ENCODE results near the gene AIFM1. TPM values are rescaled to one million over a fixed set of nuclear protein-coding genes. Genes with fewer than 3 reads are reported as not detected.

The AIFM1 gene
- total and polyA plus RNA-seq, 4 donors = 33.1 to 79.0 (median 66.4) TPM

GRCh38 chrX:130083107-130083490 is 82.5 kb downstream of the AIFM1 start:
- TF ChIP-seq FOXA1 (IDR thresholded peaks at IDR 0.05) (no peak), MAX (IDR thresholded peaks at IDR 0.05) (no peak), REST (IDR thresholded peaks at IDR 0.05) (no peak), HNF4A (conservative IDR thresholded peaks at IDR 0.05) (no peak), CTCF (IDR thresholded peaks at IDR 0.05; ENCODE audit: low read depth, low read length, missing input control) (no peak), SP1 (IDR thresholded peaks at IDR 0.05) (no peak), YY1 (IDR thresholded peaks at IDR 0.05) (no peak), RAD21 (IDR thresholded peaks at IDR 0.05) (no peak), NR2F2 (IDR thresholded peaks at IDR 0.05) (no peak), HNF4G (IDR thresholded peaks at IDR 0.05) (no peak)
- H3K9ac ChIP-seq (ENCODE audit: low read depth in 1 of 2, low read length in 2 of 2) = no peak overlapping the region
- DNase-seq (ENCODE audit: low spot score) = no peak
- no peak overlapping the region for H3K27ac ChIP-seq (ENCODE audit: low read depth in 1 of 2, low read length in 2 of 2)
- no peaks in the 10 kb centered on the region for H3K9me3 ChIP-seq (ENCODE audit: control insufficient read depth in 4 of 4, low read length in 3 of 4)
- H3K4me3 ChIP-seq (ENCODE audit: low read depth in 1 of 3, low read length in 3 of 3) = no peak overlapping the region
- H3K27me3 ChIP-seq (ENCODE audit: control insufficient read depth in 4 of 4, insufficient read depth in 4 of 4, low read length in 3 of 4) = peaks cover 0 to 5% (median 0%) of the 10 kb centered on the region in 4 donors
- H3K4me1 ChIP-seq (ENCODE audit: control insufficient read depth in 4 of 4, insufficient read depth in 4 of 4, low read length in 3 of 4) = peaks cover 0 to 6% (median 0%) of the 10 kb centered on the region in 4 donors
- 48% methylated on average over 7 of the region's 7 CpGs for WGBS
- H3K36me3 ChIP-seq (ENCODE audit: control insufficient read depth in 4 of 4, insufficient read depth in 3 of 4, low read depth in 1 of 4, low read length in 3 of 4) = no peaks in the 10 kb centered on the region

GRCh38 chrX:130082244-130083106 is 83.2 kb downstream of the AIFM1 start:
- peaks cover 0 to 5% (median 0%) of the 10 kb centered on the region in 4 donors for H3K27me3 ChIP-seq (ENCODE audit: control insufficient read depth in 4 of 4, insufficient read depth in 4 of 4, low read length in 3 of 4)
- no peak overlapping the region for H3K9ac ChIP-seq (ENCODE audit: low read depth in 1 of 2, low read length in 2 of 2)
- no peaks in the 10 kb centered on the region for H3K36me3 ChIP-seq (ENCODE audit: control insufficient read depth in 4 of 4, insufficient read depth in 3 of 4, low read depth in 1 of 4, low read length in 3 of 4)
- WGBS = 47% methylated on average over 28 of the region's 28 CpGs
- TF ChIP-seq TAF1 (conservative IDR thresholded peaks at IDR 0.05) = no peak
- TF ChIP-seq CTCF (IDR thresholded peaks at IDR 0.05; ENCODE audit: low read depth, low read length, missing input control) = no peak
- TF ChIP-seq REST (IDR thresholded peaks at IDR 0.05) = no peak
- TF ChIP-seq RAD21 (IDR thresholded peaks at IDR 0.05) = peak; percentile 18 to 64
- no peak for TF ChIP-seq EGR1 (IDR thresholded peaks at IDR 0.05; ENCODE audit: low read depth in 2 of 2)
- TF ChIP-seq ATF3 (IDR thresholded peaks at IDR 0.05) = no peak
- no peak for TF ChIP-seq MAX (IDR thresholded peaks at IDR 0.05)
- H3K4me3 ChIP-seq (ENCODE audit: low read depth in 1 of 3, low read length in 3 of 3) = peak overlapping the region in 1 of 3 donors; percentile 16
- peaks cover 0 to 6% (median 0%) of the 10 kb centered on the region in 4 donors for H3K4me1 ChIP-seq (ENCODE audit: control insufficient read depth in 4 of 4, insufficient read depth in 4 of 4, low read length in 3 of 4)
- no peak for DNase-seq (ENCODE audit: low spot score)
- H3K9me3 ChIP-seq (ENCODE audit: control insufficient read depth in 4 of 4, low read length in 3 of 4) = no peaks in the 10 kb centered on the region
- peak overlapping the region; percentile 43 to 54 for H3K27ac ChIP-seq (ENCODE audit: low read depth in 1 of 2, low read length in 2 of 2)

Data from liver (tissue), 9 donors.